NCI-H510A (cell line): ENCODE results near the gene SLC25A42.
A peak's percentile ranks its signal among the peaks of the same experiment; 100 is the strongest.
"Not testable (repeated sequence)": the region's sequence is repeated elsewhere in the genome, so short reads cannot be mapped to it uniquely, and the experiment has no call there.

Source experiments
- DNase-seq: peaks from one replicate; lab custom pipeline; 2025; lab: John Stamatoyannopoulos, UW

The SLC25A42 gene, protein sequence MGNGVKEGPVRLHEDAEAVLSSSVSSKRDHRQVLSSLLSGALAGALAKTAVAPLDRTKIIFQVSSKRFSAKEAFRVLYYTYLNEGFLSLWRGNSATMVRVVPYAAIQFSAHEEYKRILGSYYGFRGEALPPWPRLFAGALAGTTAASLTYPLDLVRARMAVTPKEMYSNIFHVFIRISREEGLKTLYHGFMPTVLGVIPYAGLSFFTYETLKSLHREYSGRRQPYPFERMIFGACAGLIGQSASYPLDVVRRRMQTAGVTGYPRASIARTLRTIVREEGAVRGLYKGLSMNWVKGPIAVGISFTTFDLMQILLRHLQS

DNA sequence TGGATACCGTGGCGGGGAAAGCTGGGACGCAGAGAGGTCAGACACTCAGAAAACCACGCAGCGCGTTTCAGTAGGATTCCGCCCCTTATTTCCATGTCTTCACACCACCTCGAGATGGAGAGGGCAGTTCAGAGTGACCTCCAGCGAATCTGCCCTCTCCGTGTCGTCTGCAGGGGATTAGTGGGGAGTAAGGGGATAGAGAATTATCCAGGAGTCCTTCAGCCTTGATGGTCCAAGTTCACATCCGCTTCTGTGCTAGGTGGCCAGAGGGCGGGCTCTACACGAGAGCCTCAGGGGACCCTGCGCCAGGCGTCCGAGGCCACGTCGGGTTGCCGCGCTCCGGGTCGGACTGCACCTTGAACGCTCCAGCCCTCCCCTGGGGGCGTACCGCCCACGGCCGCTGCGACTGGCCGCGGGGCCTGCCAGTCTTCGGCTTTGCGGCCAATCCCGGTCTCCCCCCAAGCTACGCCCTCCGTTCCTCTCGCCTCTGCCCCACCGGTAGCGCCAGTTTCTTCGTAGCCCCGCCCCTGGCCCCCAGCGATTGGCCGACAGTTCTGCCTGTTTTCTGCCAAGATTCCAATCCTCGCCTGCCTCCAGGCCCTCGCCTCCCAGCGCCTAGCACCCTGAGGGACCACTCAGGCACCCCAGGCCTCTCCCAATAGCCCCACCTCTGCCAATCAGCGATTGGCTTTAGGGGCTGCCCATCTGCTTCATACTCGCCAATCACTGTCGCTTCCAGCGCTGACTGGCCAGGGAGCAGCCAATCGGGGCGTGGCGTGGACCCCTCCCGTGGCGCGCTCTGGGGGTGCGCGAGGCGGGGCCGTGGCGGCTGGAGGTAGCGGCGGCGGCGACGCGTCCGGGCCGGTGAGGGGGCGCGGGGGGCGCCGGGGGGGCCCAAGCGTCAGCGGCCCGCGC, at the start of gene SLC25A42:
Gene SLC25A42, plus strand, starts transcription at position 812 of the 915 bp plus-strand sequence. CDS start 32,131 bp downstream, outside the sequence.
- peak; percentile 98 for DNase-seq

DNA sequence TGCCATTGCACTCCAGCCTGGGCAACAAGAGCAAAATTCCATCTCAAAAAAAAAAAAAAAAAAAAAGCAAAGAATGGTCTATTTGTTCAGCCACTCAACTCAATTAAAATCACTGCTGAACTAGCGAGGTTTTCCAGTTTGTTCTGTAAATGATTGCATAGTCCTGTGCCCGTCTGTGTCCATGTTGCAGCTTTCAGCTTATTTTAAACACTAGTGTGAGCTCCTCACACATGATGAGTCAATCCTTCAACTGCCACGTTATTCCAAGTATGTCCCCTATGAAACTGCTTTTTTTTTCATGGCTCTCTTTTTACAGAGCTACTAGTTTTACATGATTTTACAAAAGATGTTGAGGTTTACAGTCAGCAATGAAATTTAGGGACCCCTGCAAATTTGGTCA, 42.7 kb upstream of the SLC25A42 start:
- no peak for DNase-seq

DNA sequence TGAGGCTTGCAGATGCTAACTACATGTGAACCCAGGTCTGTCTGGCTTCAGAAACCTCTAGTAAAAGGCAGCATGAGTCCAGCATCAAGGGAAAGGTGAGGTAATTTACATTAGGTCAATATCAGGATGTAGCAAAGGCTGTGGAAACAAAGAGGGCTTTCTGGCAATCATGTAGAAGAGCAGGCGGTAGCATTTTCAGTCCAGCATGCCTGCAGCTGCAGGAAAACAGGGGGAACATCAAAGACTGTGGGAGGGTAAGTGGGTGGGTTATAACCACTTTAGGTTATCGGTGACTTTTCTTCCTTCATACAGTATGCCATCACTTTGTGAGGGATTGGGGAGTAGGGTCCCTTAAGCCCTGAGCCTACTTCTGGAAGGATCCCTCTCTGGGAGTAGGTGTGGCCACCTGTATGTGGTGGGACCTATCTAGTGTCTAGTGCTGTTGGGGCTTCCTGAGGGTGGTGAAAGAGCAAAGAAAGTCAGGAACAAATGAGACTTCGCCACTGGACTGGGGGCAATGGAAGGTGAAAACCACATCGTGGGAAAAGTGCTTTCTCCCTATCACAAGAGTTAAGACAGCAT, 41.3 kb upstream of the SLC25A42 start:
- no peak for DNase-seq

DNA sequence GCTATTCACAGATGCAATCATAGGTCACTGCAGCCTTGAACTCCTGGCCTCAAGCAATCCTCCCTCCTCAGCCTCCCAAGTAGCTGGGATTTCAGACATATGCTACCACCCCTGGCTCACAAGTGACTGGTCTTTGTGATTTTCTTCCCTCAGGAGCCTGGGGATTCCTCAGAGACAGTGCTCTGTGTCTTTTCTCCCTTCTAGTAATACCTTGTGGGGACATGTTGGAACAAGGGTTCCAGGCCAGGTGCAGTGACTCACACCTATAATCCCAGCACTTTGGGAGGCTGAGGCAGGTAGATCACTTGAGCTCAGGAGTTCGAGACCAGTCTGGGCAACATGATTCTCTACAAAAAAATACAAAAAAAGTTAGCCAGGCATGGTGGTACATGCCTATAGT, 40.4 kb upstream of the SLC25A42 start:
- not testable (repeated sequence) for DNase-seq

DNA sequence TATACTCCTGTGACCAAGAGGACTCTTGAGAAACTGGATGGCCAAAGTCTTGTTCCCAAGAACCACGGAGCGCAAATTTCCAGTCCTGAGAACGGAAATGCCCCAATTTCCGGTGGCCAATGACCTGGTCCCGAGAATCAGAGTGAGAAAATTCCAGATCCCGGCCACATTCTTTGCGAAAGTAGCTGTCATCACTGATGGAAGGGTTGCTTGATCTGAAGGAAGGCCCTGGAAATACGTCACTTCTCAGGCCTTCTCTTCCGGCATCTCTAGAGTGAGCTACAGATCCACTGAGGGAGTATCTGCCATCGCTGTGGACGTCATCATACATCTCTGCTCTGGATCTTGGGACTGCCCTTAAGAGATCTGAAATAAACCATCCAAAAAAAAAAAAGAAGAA, 37.9 kb upstream of the SLC25A42 start:
- no peak for DNase-seq

DNA sequence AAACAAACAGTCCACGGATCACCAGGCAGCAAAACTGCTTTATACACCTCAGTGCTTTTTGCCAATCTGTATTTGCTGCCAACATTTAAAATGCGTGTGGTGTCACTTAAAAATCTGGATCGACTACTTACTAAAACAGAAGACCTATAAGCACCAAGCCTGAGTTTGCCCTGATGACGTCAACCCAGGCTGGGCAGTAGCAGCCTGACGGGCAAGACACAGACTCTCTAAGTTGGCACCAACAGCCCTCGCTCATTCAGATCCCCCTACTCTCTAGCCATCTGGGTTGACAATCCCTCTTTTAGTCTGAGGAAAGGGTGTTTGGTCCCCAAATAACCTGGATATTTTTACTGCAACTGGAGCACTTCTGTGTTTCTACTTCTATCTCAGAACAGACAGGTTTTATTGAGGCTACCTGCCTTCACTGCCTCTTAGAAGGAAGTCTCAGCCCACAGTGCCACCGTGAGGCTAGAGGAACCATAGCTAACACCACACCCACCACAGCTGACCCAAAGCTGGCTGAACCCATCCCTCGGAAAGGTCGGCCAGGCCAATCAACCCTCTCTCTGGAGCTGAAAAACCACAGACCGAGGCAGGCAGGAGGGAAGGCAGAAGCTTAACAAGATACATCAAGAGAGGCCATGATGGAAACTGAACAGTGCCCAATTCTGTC, 37.4 kb upstream of the SLC25A42 start:
- DNase-seq: no peak

DNA sequence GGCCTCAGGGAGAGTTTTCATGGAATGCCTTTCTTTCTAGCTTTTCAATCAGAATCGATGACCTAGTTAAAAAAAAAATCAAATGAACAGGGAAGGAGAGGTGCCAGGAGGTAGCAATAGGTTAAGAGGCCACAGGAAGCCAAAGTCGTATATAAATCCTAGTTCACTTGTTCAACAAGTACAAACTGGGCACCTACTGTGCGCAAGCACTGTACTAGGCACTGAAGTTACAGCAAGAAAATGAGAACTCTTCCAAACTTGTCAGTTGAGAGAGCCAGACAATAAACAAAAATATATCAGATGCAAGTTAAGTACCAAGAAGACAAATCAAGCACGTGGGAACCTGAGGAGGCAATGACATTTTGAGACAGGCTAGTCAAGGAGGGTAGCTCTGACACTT, 36.6 kb upstream of the SLC25A42 start:
- DNase-seq: no peak

DNA sequence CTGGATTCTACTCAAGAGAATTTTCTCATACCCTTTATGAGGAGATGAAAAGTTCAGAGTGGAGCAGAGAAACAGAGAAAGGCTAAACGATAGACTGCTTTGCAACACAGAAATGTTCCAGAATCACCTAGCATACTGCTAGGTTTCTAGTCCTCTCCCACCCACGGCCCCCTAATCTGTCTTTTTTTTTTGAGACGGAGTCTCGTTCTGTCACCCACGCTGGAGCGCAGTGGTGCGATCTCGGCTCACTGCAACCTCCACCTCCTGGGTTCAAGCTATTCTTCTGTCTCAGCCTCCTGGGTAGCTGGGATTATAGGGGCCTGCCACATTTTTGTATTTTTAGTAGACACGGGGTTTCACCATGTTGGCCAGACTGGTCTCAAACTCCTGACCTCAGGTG, 35.3 kb upstream of the SLC25A42 start:
- no peak for DNase-seq

DNA sequence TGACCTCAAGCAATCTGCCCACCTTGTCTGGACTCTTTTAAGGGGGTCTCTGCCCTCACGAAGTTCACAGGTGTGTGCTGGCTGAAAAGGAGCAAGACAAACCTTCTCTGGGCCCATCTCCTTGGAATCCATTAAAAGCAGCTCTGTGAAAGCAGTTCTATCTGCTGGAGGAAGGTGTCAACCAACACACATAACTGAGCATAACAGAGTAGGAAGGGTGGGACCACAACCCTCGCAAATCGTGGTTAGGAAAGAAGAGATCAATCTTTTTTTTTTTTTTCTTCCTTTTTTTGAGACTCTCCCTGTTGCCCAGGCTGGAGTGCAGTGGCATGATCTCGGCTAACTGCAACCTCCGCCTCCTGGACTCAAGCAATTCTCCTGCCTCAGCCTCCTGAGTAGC, 31.9 kb upstream of the SLC25A42 start:
- DNase-seq: no peak

DNA sequence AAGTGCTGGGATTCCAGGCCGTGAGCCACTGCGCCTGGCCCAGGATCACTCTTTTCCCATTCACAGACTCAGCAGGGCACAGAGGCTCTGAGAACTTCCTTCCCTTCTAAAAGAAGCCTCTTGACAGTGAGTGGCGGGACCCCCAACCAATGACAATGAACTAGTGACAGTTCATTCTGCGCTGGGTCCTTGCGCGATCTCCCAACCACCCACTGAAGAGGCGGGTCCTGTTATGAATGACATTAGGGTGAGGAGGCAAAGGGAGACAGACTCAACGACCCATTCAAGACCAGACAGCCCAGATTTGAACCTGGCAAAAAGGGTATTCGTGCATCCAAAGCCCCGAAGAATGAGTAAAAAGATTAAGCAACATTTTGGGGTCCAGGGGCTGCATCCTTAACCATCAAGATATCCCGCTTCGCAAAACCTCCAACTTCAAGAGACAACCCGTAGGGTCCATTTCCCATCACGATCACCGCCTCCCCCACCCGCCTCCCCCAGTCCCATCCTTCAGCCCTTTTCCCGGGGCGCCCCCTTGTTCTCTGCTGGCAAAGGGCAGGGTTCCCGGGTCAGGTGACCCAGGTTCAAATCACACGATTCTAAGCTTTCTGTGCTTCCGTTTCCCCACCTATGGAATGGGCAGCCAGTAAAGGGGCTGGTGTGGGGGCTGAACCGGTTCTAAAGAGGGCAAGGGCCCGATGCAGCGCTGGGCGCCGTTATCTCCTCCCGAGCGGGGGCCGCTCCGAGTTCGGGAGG, 31.2 kb upstream of the SLC25A42 start:
- DNase-seq: peak; percentile 81

DNA sequence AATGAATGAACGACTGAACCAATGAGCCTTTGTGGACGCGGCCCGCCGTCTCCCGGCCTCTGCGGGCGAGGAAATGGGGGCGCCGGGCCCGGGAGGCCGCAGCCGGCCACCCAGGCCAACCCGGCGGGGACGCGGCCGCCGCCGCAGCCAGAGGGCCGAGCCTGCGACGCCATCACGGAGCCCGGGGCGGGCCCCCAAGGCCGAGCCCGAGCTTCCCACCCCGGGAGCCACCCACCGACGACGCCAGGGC, 30.7 kb upstream of the SLC25A42 start:
- no peak for DNase-seq

DNA sequence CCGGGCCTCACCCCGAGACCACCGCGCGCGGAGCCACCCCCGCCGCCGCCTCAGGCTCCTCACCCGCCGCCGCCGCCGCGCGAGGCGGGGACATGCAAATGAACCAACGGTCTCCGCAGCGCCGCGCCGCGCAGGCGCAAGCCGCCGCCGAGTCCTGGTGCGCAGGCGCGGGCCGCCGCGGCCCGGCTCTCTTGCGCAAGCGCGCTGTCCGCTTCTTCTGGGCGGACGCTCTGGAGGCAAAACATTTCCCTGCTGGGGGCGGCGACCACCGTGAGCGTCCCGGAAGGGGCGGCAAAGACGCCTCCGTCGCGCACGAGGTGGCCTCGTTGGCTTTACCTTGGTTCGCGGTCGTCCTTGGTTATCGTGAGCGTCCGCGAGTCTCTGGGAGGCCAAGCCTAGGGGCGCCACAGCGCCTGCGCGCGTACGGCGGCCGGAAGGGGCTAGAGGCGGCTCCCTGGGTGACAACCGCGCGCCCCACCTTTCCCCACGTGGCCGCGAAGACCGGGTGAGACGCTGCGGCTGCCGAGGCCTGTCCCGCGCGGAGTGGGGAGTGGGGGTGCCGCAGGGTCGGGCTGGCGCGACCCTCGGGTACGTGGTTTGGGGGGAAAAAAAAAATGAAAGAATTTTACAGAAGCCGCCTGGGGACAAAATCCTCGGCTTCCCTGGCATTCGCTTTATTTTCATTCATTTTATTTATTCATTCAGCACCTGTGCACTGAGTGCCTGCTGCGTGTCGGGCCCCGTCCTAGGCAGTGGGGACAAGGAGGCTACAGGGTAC, 30.2 kb upstream of the SLC25A42 start, which contains the start of the genes ARMC6 and SUGP2:
Gene ARMC6, plus strand, starts transcription at position 178 of the 778 bp plus-strand sequence. CDS start 607 bp downstream, outside the sequence.
Gene SUGP2, minus strand, starts transcription at position 92 of the 778 bp plus-strand sequence. CDS start 2,446 bp downstream, outside the sequence.
- peak; percentile 65 for DNase-seq

DNA sequence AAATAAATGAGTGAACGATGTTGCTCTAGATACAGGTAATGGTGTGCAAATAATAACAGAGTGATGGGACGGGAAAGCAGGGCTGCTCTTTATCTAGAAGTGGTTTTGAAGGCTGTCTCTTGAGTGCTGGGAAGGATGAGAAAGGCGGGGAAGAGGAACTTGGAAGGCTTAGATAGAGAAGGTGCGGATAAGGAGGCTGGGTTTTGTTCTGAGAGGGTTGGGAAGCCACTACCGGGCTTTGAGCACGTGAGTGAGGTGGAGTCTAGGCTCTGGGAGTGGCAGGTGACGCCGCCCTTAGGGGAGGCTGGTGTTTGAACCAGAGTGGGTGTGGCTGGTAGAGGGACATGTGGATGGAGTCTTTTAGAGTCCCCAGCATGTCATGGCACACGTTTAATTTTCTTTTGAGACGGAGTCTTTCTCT, 29.6 kb upstream of the SLC25A42 start:
- DNase-seq: peak; percentile 75

DNA sequence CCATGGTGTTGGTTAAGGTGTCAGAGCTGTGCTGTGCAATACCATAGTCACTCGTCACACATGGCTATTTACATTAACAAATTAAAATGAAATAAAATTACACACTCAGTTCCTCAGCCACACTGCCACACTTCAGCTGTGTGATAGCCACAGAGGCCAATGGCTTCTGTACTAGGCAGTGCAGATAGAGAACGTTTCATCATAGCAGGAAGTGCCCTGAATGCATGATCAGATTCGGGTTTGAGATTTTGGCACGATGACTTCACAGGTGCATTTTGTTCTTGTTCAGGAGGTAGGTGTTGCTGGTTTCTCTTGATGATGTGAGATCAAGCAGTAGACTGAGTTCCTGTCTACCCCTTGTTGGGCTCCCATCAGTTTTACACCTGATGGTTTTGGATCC, 23.9 kb upstream of the SLC25A42 start:
- DNase-seq: no peak

DNA sequence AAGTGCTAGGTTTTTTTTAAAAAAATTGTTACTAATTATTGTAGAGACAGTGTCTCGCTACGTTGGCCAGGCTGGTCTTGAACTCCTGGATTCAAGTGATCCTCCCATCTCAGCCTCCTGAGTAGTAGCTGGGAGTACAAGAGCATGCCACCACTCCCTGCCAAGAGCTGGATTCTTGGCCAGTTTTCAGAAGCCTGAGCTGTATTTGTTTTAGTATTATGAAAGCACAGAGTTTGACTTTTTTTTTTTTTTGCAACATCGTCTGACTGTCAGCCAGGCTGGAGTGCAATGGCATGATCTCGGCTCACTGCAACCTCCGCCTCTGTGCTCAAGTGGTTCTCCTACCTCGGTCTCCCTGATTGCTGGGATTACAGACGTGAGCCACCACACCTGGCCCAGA, 23.4 kb upstream of the SLC25A42 start:
- DNase-seq: no peak

DNA sequence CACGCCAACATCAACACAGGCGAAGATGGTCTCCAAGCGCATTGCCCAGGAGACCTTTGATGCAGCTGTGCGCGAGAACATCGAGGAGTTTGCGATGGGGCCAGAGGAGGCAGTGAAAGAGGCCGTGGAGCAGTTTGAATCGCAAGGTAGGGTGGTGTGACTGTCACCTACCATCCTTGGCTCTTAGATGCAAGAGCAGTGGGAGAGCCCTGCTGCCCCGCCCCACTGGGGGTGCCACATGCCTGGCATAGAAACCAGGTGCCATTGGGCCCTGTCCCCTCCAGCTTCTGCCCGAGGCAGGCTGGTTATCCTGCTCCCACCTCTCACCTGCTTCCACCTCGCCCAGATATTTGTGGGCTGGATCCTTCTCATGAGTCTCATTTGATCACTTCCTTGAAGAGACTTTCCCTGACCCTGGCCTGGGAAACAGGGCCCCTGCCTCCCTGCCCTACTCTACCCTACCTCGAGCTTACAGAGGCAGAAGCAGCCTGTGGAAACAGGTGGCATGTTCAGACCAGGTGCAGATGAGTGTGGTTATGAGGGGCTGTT, 21.0 kb upstream of the SLC25A42 start:
- DNase-seq: no peak

DNA sequence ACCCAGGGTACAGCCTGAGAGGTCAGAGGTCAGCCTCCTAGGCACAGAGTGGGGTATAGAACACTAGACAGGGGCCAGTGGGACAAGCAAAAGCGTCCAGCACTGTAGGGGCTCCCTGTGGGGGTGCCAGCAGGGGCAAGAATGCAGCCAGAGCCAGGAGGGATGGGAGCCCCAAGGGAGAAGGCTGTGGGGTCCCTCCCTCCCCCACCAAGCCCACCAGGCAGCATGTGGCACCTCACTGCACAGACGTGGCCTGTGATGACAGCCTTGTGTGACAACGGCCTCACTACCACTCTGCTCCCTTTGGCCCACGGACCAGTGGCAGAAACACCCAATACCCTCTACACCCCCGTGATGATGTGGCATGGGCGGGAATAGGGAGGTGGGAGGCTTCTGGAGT, 20.3 kb upstream of the SLC25A42 start:
- DNase-seq: no peak

DNA sequence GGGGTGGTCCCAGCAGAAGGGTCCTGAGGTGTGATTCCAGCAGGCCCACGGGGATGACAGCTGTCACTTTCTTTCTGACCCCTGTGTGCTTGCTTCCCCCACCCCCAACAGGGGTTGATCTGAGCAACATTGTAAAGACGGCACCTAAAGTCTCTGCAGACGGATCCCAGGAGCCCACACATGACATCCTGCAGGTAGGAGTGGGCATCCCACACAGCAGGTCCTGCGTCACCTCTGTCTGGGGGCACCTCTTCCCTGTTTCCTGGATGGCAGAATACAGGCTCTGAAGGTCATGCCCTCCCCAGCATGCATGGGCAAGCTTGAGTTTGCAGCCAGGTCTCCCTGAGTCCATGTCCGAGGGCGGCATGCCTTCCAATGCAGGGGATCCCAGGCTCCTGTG, 19.9 kb upstream of the SLC25A42 start:
- DNase-seq: no peak

DNA sequence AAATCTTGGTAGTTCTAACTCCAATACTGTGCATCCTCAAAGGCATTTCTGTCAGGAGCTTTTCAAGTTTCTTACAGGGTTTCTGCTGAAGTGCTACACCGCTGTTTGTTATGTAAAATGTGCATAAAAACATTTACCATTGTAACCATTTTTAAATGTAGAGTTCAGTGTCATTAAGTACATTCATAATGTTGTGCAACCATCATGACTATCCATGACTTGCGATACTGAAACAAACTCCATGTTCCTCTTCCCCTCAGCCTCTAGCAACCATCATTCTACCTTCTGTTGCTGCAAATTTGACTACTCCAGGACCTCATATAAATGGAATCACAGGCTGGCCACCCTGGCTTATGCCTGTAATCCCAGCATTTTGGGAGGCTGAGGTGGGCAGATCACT, 14.4 kb upstream of the SLC25A42 start:
- DNase-seq: no peak

DNA sequence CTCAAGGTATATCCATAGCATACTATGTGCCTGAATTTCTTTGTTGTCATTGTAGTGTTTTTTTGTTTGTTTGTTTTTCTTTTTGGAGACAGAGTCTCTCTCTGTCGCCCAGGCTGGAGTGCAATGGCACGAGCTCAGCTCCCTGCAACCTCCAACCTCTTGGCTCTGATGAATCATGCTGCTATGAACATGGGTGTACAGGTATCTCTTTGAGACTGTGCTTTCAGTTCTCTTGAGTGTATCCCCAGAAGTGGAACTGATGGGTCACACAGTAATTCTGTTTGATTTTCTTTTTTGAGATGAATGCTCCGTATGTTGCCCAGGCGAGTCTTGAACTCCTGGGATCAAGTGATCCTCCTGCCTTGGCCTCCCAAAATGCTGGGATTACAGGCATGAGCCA, 13.7 kb upstream of the SLC25A42 start:
- DNase-seq: no peak
